IPS-15b (cell line): ENCODE measurements around the gene CASKIN2.

Experiments used
- H3K27me3 ChIP-seq: one replicate; pipeline ENCODE4 v1.6.1; 2013; ENCODE audit warnings: low read length; ENCODE audit not compliant: control insufficient read depth, insufficient read depth
- H3K36me3 ChIP-seq: one replicate; pipeline ENCODE4 v1.6.1; 2013; ENCODE audit warnings: low read length; ENCODE audit not compliant: control insufficient read depth, insufficient read depth
- H3K4me1 ChIP-seq: one replicate; pipeline ENCODE4 v1.6.1; 2013; ENCODE audit warnings: mild to moderate bottlenecking, low read length; ENCODE audit not compliant: control insufficient read depth, insufficient read depth
- H3K4me3 ChIP-seq: one replicate; pipeline ENCODE4 v1.5.1; 2013; ENCODE audit warnings: low read depth, low read length
- H3K9ac ChIP-seq: one replicate; pipeline ENCODE4 v1.6.1; 2013; ENCODE audit warnings: low read depth, mild to moderate bottlenecking, low read length
- H3K9me3 ChIP-seq: one replicate; pipeline ENCODE4 v1.6.1; 2013; ENCODE audit warnings: mild to moderate bottlenecking, low read length; ENCODE audit not compliant: control insufficient read depth, insufficient read depth

Gene CASKIN2, protein sequence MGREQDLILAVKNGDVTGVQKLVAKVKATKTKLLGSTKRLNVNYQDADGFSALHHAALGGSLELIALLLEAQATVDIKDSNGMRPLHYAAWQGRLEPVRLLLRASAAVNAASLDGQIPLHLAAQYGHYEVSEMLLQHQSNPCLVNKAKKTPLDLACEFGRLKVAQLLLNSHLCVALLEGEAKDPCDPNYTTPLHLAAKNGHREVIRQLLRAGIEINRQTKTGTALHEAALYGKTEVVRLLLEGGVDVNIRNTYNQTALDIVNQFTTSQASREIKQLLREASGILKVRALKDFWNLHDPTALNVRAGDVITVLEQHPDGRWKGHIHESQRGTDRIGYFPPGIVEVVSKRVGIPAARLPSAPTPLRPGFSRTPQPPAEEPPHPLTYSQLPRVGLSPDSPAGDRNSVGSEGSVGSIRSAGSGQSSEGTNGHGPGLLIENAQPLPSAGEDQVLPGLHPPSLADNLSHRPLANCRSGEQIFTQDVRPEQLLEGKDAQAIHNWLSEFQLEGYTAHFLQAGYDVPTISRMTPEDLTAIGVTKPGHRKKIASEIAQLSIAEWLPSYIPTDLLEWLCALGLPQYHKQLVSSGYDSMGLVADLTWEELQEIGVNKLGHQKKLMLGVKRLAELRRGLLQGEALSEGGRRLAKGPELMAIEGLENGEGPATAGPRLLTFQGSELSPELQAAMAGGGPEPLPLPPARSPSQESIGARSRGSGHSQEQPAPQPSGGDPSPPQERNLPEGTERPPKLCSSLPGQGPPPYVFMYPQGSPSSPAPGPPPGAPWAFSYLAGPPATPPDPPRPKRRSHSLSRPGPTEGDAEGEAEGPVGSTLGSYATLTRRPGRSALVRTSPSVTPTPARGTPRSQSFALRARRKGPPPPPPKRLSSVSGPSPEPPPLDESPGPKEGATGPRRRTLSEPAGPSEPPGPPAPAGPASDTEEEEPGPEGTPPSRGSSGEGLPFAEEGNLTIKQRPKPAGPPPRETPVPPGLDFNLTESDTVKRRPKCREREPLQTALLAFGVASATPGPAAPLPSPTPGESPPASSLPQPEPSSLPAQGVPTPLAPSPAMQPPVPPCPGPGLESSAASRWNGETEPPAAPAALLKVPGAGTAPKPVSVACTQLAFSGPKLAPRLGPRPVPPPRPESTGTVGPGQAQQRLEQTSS (N-terminal part only)

DNA sequence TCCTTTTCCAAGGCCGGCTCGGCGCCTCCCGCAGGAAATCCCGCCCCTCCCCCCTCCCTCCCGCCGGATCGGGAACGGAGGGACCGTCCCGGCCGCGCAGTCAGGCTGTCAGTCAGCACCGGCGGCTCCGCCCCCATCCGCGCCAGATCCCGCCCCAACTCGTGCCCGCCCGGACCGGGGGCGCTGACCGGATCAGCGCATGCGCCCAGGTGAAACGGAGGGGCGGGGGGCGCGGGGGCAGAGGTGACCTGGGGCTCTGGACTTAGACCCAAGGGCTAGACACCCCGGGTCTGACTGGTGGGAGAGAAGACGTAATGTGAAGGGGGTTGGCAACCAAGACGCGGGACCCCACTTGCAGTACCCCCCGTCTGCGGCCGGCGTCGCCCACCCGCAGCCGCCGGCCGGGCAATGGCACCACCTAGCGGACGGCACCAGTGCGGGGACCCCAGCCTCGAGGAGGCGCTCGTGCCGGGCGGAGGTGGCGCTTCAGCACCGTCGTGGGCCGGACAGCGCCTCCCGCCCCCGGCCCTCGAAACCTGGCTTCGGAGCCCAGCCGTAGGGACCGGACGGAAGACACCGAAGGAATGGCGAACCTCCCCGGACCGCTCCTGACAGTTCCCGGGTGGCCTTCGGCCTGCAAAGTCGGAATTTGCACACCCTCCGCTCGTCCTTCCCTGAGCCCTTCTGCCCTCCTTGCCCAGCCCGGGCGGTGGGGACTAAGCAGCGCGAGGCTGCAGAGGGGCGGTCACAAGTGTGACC lies at the start of gene CASKIN2:
Gene CASKIN2 (minus strand): TSS at position 42 of the 759 bp plus-strand sequence. CDS start 1,733 bp downstream, outside the sequence.
- H3K27me3 ChIP-seq: no peaks in the 10 kb centered on the region
- peak within 1 kb of the TSS; percentile 97 for H3K4me3 ChIP-seq
- peaks cover 8% of the 10 kb centered on the region for H3K36me3 ChIP-seq
- peaks cover 5% of the 10 kb centered on the region for H3K4me1 ChIP-seq
- peak within 1 kb of the TSS; percentile 60 for H3K9ac ChIP-seq
- H3K9me3 ChIP-seq: no peaks in the 10 kb centered on the region

DNA sequence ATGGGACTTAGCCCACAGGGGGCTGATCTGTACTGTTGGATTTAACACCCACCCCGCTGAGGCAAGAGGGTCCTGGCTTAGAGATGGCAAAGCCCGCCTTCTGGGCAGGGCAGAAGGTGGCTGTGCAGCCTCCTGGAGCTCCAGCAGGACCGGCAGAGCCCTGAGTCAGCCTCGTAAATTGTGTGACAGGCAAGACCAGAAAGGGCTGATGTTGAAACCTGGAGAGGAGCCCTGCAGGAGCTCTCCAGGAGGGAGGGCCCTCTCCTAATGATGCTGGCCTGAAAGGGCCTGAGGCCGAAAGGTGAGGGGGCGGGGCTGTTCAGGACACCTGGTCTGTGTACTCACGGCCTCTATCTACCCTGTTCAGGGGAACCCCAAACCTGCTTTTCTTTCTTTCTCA lies 49.7 kb upstream of the CASKIN2 start:
- H3K9ac ChIP-seq: no peak overlapping the region
- no peaks in the 10 kb centered on the region for H3K9me3 ChIP-seq
- no peaks in the 10 kb centered on the region for H3K4me1 ChIP-seq
- peaks cover 15% of the 10 kb centered on the region for H3K36me3 ChIP-seq
- no peaks in the 10 kb centered on the region for H3K27me3 ChIP-seq
- H3K4me3 ChIP-seq: no peak overlapping the region

DNA sequence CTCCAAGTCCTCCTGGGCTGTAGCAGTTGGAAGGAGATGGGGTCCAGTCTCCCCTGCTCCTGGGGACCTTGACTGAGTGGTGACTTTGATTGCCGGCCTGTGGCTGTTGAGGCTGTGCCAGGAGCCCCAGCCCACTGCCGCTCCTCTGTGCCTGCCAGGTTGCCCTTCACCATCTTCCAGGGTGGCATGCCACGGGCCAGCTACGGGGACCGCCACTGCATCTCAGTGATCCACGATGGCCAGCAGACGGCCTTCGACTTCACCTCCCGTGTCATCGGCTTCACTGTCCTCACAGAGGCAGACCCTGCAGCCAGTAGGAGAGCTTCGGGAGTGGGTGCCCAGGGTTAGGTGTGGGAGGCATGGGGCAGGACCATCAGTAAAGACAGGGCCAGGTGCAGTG lies 48.9 kb upstream of the CASKIN2 start:
- Histone ChIP-seq H3K9ac (no peak overlapping the region), H3K36me3 (peaks cover 17% of the 10 kb centered on the region), H3K27me3 (no peaks in the 10 kb centered on the region), H3K9me3 (no peaks in the 10 kb centered on the region), H3K4me3 (no peak overlapping the region), H3K4me1 (no peaks in the 10 kb centered on the region)

DNA sequence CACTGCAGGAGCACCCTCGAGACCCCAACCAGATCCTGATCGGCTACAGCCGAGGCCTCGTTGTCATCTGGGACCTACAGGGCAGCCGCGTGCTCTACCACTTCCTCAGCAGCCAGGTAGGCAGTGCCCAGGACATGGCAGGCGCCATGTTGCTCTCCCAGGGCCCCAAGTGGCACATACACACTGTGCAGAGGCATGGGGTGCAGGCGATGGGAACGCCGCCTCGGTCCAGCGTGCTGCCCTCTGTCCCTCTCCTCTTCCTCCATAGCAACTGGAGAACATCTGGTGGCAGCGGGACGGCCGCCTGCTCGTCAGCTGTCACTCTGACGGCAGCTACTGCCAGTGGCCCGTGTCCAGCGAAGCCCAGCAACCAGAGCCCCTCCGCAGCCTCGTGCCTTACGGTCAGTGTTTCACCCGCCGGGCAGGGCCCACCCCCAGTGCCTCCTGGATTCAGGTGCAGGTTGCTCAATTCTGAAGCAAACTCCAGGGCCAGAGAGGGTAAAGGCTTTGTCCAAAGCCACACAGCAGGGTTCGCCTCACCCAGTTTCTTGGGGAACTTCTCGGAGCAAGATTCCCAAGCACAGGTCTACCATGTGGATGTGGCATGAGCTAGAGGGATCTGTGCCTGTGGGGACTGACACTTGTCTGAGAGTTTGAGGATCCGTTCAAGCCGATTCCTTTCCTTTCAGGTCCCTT lies 47.9 kb upstream of the CASKIN2 start:
- H3K36me3 ChIP-seq: peaks cover 13% of the 10 kb centered on the region
- no peak overlapping the region for H3K9ac ChIP-seq
- no peaks in the 10 kb centered on the region for H3K9me3 ChIP-seq
- no peaks in the 10 kb centered on the region for H3K4me1 ChIP-seq
- no peaks in the 10 kb centered on the region for H3K27me3 ChIP-seq
- no peak overlapping the region for H3K4me3 ChIP-seq

DNA sequence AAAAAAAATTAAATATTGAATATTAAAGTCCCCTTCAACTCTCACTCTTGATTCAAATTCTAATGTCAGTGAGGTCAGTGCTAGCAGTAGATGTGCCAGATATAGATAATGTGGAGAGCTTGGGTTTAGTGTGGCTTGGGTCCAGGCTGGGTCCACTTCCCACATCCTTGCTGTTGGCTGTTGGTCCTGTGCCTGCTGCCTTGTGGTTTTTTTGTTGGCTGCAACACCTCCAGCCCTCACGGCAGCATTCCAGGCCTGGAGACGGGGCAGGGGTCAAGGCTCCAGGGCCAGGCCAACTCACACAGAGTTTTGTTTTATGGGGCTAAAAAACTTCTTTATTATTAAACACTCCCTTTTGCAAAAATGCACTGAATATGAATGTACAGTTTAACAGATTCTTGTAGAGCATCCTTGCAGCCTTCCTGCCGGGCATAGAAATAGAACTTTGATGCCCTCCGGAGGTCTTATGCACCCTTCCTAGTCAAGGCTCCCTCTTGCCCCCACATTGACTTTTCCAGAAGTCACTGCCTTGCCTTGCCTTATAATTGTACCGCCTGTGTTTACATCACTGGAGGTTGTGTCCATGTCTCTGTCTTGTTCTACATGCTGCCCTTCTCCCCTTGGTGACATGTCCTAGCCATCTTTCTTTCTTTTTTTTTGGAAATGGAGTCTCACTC lies 46.7 kb upstream of the CASKIN2 start:
- H3K4me1 ChIP-seq: no peaks in the 10 kb centered on the region
- no peaks in the 10 kb centered on the region for H3K27me3 ChIP-seq
- no peak overlapping the region for H3K4me3 ChIP-seq
- H3K9me3 ChIP-seq: no peaks in the 10 kb centered on the region
- no peak overlapping the region for H3K9ac ChIP-seq
- peaks cover 13% of the 10 kb centered on the region for H3K36me3 ChIP-seq

DNA sequence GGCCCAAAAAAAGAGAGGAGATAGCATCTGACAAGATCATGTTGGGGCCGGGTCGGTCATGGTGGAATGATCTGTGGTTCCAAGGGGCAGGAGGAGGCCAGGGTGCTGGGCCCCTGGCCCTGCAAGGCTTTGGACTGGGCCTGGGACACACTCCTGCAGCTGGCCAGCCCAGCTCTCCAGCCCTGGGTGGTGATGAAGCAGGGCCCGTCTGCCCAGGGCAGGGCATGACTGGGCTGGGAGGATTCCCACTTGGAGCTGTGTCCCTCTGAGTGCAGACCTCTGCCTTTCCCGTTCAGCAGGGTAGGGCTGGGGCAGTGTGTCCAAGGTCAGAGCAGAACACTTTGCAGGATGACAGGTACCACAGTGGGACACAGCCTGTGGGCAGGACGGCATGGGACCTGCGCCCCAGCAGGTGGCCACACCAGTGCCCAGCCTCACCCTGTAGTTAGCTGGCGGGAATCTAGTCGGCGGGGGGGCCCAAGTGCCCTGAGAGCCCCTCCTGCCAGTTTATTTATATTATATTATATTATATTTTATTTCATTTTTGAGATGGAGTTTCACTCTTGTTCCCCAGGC lies 44.7 kb upstream of the CASKIN2 start:
- no peaks in the 10 kb centered on the region for H3K27me3 ChIP-seq
- H3K36me3 ChIP-seq: peaks cover 13% of the 10 kb centered on the region
- H3K4me3 ChIP-seq: no peak overlapping the region
- H3K9ac ChIP-seq: no peak overlapping the region
- H3K4me1 ChIP-seq: no peaks in the 10 kb centered on the region
- H3K9me3 ChIP-seq: no peaks in the 10 kb centered on the region

DNA sequence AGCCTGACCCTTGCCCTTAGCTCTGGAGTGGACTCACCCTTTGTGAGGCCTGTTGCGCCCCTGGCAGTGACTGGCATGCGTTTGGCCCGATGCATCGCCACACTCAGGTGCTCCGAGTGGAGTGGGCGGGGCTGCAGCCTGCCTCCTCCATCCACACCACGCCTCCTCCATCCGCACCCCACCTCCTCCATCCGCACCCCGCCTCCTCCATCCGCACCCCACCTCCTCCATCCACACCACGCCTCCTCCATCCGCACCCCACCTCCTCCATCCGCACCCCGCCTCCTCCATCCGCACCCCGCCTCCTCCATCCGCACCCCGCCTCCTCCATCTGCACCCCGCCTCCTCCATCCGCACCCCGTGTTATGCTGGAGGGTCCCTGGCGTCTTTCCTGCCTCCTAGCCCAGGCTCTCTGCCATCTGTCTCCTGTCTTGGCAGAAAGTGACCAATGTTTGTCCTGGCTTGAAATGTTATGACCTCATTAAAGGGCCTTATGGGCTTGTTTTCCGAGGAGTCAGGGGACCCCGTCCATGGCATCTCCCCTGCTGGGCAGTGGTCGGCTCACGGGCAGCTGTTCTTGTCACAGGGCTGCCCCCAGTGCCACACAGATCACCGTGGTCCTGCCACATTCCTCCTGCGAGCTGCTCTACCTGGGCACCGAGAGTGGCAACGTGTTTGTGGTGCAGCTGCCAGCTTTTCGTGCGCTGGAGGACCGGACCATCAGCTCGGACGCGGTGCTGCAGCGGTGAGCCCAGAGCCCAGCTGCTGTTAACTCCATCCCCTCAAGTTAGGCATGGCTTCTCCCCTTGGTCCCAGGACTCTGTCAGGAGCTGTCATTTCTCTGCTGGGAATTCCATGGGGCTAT lies 43.6 kb upstream of the CASKIN2 start:
- no peaks in the 10 kb centered on the region for H3K27me3 ChIP-seq
- no peaks in the 10 kb centered on the region for H3K4me1 ChIP-seq
- no peak overlapping the region for H3K4me3 ChIP-seq
- no peaks in the 10 kb centered on the region for H3K9me3 ChIP-seq
- no peak overlapping the region for H3K9ac ChIP-seq
- H3K36me3 ChIP-seq: peaks cover 11% of the 10 kb centered on the region

DNA sequence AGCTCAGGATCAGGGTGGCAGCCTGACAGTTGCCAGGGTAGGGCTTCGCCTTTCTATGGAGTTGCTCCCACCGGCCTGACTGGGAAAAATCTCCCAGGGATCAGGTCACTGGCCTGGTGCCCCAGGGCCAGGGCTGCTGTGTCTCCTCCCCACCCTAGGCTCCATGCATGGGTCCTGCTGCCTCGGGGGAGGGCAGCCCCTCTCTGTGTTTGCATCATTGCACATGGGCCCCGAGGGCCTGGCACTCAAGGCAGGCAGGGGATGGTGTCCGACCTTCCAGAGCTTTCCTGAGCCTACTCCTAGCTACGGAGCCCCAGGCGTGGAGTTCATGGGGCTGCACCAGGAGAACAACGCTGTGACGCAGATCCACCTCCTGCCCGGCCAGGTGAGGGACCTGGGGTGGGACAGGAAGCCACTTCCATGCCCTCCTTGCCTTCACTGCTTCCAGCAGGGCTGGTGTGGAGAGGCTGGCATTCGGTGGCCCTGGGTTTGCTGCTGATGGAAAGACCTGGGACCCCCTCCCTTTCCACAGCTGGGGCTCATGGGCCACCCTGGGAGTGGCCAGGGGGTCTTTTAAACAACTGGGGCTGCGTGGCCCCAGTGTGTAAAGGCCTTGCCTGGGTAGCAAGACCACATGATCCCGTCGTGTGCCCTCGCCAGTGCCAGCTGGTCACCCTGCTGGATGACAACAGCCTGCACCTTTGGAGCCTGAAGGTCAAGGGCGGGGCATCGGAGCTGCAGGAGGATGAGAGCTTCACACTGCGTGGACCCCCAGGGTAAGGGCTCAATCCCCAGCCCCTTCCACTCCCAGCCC lies 42.7 kb upstream of the CASKIN2 start:
- no peaks in the 10 kb centered on the region for H3K4me1 ChIP-seq
- no peaks in the 10 kb centered on the region for H3K9me3 ChIP-seq
- no peak overlapping the region for H3K9ac ChIP-seq
- no peaks in the 10 kb centered on the region for H3K27me3 ChIP-seq
- H3K4me3 ChIP-seq: no peak overlapping the region
- H3K36me3 ChIP-seq: peaks cover 8% of the 10 kb centered on the region
